ENCODE measurements around the gene PRSS2. TPM values are rescaled to one million over a fixed set of nuclear protein-coding genes. Genes with fewer than 3 reads are reported as not detected.

PRSS2 gene
- total and polyA plus RNA-seq, 4 donors = 0.21 TPM; not detected in 3

DNA sequence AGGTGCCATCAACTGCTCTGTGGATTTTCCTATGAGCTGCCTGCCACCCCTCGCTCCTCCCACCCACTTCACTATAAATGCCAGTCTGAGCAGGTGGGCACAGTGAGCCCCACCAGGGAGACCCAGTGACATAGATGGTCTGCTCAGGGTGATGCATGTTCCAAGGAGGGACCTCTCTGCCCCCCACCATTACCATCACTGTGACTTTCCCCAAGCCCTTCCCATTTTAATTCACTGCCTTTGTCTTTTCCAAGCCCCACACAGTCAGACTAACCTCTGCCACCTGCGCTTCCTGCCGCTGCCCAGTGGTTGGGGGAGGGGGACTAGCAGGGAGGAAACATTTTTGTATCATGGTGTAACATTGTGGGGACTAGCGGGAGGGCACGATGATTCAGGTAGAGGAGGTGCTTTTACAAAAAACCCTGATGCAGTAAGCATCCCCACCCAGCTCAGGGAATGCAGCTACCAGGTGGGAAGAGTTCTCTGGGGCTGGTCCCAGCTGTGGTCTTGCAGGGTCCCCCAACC, 24.6 kb downstream of the PRSS2 start:
- Histone ChIP-seq H3K9me3 (ENCODE audit: control insufficient read depth in 4 of 4, low read length in 3 of 4) (no peaks in the 10 kb centered on the region), H3K4me3 (ENCODE audit: low read depth in 1 of 3, low read length in 3 of 3) (no peak overlapping the region), H3K27me3 (ENCODE audit: control insufficient read depth in 4 of 4, insufficient read depth in 4 of 4, low read length in 3 of 4) (peaks cover 2 to 11% (median 4%) of the 10 kb centered on the region in 4 donors), H3K27ac (ENCODE audit: low read depth in 1 of 2, low read length in 2 of 2) (no peak overlapping the region), H3K9ac (ENCODE audit: low read depth in 1 of 2, low read length in 2 of 2) (no peak overlapping the region), H3K4me1 (ENCODE audit: control insufficient read depth in 4 of 4, insufficient read depth in 4 of 4, low read length in 3 of 4) (peaks cover 11 to 15% (median 14%) of the 10 kb centered on the region in 4 donors), H3K36me3 (ENCODE audit: control insufficient read depth in 4 of 4, insufficient read depth in 3 of 4, low read depth in 1 of 4, low read length in 3 of 4) (no peaks in the 10 kb centered on the region)
- 42% methylated on average over 5 of the region's 5 CpGs for WGBS
- TF ChIP-seq, protein P1, sequence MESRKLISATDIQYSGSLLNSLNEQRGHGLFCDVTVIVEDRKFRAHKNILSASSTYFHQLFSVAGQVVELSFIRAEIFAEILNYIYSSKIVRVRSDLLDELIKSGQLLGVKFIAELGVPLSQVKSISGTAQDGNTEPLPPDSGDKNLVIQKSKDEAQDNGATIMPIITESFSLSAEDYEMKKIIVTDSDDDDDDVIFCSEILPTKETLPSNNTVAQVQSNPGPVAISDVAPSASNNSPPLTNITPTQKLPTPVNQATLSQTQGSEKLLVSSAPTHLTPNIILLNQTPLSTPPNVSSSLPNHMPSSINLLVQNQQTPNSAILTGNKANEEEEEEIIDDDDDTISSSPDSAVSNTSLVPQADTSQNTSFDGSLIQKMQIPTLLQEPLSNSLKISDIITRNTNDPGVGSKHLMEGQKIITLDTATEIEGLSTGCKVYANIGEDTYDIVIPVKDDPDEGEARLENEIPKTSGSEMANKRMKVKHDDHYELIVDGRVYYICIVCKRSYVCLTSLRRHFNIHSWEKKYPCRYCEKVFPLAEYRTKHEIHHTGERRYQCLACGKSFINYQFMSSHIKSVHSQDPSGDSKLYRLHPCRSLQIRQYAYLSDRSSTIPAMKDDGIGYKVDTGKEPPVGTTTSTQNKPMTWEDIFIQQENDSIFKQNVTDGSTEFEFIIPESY (IDR thresholded peaks at IDR 0.05) = no peak
- TF ChIP-seq JUND (IDR thresholded peaks at IDR 0.05) = no peak
- no peak for TF ChIP-seq NR2F2 (IDR thresholded peaks at IDR 0.05)
- TF ChIP-seq RAD21 (IDR thresholded peaks at IDR 0.05) = no peak
- no peak for TF ChIP-seq SP1 (IDR thresholded peaks at IDR 0.05)
- no peak for TF ChIP-seq HNF4A (conservative IDR thresholded peaks at IDR 0.05)
- TF ChIP-seq YY1 (IDR thresholded peaks at IDR 0.05) = no peak
- TF ChIP-seq, protein P2, sequence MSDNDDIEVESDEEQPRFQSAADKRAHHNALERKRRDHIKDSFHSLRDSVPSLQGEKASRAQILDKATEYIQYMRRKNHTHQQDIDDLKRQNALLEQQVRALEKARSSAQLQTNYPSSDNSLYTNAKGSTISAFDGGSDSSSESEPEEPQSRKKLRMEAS (IDR thresholded peaks at IDR 0.05) = no peak
- TF ChIP-seq, protein P3, sequence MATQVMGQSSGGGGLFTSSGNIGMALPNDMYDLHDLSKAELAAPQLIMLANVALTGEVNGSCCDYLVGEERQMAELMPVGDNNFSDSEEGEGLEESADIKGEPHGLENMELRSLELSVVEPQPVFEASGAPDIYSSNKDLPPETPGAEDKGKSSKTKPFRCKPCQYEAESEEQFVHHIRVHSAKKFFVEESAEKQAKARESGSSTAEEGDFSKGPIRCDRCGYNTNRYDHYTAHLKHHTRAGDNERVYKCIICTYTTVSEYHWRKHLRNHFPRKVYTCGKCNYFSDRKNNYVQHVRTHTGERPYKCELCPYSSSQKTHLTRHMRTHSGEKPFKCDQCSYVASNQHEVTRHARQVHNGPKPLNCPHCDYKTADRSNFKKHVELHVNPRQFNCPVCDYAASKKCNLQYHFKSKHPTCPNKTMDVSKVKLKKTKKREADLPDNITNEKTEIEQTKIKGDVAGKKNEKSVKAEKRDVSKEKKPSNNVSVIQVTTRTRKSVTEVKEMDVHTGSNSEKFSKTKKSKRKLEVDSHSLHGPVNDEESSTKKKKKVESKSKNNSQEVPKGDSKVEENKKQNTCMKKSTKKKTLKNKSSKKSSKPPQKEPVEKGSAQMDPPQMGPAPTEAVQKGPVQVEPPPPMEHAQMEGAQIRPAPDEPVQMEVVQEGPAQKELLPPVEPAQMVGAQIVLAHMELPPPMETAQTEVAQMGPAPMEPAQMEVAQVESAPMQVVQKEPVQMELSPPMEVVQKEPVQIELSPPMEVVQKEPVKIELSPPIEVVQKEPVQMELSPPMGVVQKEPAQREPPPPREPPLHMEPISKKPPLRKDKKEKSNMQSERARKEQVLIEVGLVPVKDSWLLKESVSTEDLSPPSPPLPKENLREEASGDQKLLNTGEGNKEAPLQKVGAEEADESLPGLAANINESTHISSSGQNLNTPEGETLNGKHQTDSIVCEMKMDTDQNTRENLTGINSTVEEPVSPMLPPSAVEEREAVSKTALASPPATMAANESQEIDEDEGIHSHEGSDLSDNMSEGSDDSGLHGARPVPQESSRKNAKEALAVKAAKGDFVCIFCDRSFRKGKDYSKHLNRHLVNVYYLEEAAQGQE (IDR thresholded peaks at IDR 0.05) = no peak
- no peak for TF ChIP-seq FOXA1 (IDR thresholded peaks at IDR 0.05)
- DNase-seq (ENCODE audit: low spot score) = no peak

DNA sequence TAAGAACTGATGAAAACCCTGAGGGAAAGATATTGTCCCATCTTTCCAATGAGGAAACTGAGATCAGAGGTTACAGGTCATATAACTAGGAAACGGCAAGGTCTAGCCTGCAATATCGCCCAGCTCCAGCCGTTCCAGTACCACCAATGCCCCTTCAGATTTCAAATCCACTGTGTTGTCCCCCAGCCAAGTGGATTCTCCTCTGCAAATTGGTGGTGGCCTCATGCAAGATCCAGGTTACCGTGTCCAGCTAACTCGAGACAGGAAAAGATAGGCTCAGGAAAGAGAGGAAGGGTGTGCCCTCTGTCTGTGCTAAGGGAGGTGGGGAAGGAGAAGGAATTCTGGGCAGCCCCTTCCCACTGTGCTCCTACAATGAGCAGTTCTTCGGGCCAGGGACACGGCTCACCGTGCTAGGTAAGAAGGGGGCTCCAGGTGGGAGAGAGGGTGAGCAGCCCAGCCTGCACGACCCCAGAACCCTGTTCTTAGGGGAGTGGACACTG, 25.3 kb downstream of the PRSS2 start:
- TF ChIP-seq YY1 (IDR thresholded peaks at IDR 0.05) (no peak), GABPA (IDR thresholded peaks at IDR 0.05 in 1 of 2, conservative IDR thresholded peaks at IDR 0.05 in 1 of 2) (no peak), RAD21 (IDR thresholded peaks at IDR 0.05) (no peak), HNF4G (IDR thresholded peaks at IDR 0.05) (no peak)
- DNase-seq (ENCODE audit: low spot score) = no peak
- Histone ChIP-seq H3K4me1 (ENCODE audit: control insufficient read depth in 4 of 4, insufficient read depth in 4 of 4, low read length in 3 of 4) (peaks cover 11 to 15% (median 14%) of the 10 kb centered on the region in 4 donors), H3K9me3 (ENCODE audit: control insufficient read depth in 4 of 4, low read length in 3 of 4) (no peaks in the 10 kb centered on the region), H3K27me3 (ENCODE audit: control insufficient read depth in 4 of 4, insufficient read depth in 4 of 4, low read length in 3 of 4) (peaks cover 0 to 11% (median 4%) of the 10 kb centered on the region in 4 donors), H3K9ac (ENCODE audit: low read depth in 1 of 2, low read length in 2 of 2) (peak overlapping the region in 1 of 2 donors; percentile 49), H3K36me3 (ENCODE audit: control insufficient read depth in 4 of 4, insufficient read depth in 3 of 4, low read depth in 1 of 4, low read length in 3 of 4) (no peaks in the 10 kb centered on the region), H3K27ac (ENCODE audit: low read depth in 1 of 2, low read length in 2 of 2) (peak overlapping the region; percentile 25 to 63), H3K4me3 (ENCODE audit: low read depth in 1 of 3, low read length in 3 of 3) (peak overlapping the region in 1 of 3 donors; percentile 42)
- WGBS = 27% methylated on average over 9 of the region's 9 CpGs
